Neural cell (in vitro differentiated cells): ENCODE measurements around the gene PPHLN1.

Source experiments
- POLR2AphosphoS5 ChIP-seq: IDR thresholded peaks from 2 replicates; pipeline ENCODE4 v1.6.1; 2012
- SMC3 ChIP-seq: fragments of 450-650 bp; conservative IDR thresholded peaks from 2 replicates; pipeline ENCODE4 v1.6.1; 2014; ENCODE audit warnings: antibody characterized with exemption, mild to moderate bottlenecking, moderate library complexity; ENCODE audit not compliant: poor library complexity

DNA sequence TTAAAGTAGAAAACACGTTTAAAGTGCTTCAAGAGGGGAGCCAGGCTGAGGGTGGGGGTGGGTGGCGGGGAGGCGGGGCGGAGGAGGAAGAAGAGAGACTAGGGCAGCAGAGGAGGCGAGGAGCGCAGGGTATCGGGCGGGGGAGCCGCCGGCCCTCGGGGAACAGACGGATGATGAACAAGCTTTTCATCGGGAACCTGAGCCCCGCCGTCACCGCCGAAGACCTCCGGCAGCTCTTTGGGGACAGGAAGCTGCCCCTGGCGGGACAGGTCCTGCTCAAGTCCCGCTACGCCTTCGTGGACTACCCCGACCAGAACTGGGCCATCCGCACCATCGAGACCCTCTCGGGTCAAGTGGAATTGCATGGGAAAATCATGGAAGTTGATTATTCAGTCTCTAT is 39.2 kb upstream of the PPHLN1 start:
- TF ChIP-seq SMC3 (no peak), POLR2AphosphoS5 (no peak)
